ENCODE data around the gene LAPTM4A. TPM values are rescaled to one million over a fixed set of nuclear protein-coding genes. Genes with fewer than 3 reads are reported as not detected.

The LAPTM4A gene
- total RNA-seq, 1 experiment from 2014 or later, result 123 TPM

GRCh38 chr2:20052861-20053281 is 1.4 kb upstream of the LAPTM4A start:
- Histone ChIP-seq H3K27ac (ENCODE audit: low read length) (peak overlapping the region; percentile 99), H3K4me1 (ENCODE audit: control insufficient read depth, insufficient read depth, low read length) (peaks cover 23% of the 10 kb centered on the region), H3K36me3 (ENCODE audit: control insufficient read depth, insufficient read depth, low read length) (peaks cover 4% of the 10 kb centered on the region; the same call in 1 of the 2 replicates), H3K9me3 (ENCODE audit: control insufficient read depth, insufficient read depth, low read depth, low read length) (no peaks in the 10 kb centered on the region), H3K27me3 (ENCODE audit: control insufficient read depth, insufficient read depth, low read length) (peaks cover 3% of the 10 kb centered on the region; the same call in 1 of the 2 replicates), H3K4me3 (ENCODE audit: low read depth in 2 of 2, low read length in 2 of 2) (peak overlapping the region; percentile 98)
- TF ChIP-seq REST (IDR thresholded peaks at IDR 0.05; ENCODE audit: insufficient read depth in 1 of 2, low read depth in 2 of 2, low read length in 1 of 2) (no peak), POLR2AphosphoS5 (IDR thresholded peaks at IDR 0.05; ENCODE audit: low read depth, low read length) (no peak), TCF7L2 (IDR thresholded peaks at IDR 0.05; ENCODE audit: low read depth, low read length) (no peak), SIN3A (IDR thresholded peaks at IDR 0.05; ENCODE audit: borderline replicate concordance, insufficient read depth, low read depth, low read length) (no peak)
- TF ChIP-seq, protein P1, sequence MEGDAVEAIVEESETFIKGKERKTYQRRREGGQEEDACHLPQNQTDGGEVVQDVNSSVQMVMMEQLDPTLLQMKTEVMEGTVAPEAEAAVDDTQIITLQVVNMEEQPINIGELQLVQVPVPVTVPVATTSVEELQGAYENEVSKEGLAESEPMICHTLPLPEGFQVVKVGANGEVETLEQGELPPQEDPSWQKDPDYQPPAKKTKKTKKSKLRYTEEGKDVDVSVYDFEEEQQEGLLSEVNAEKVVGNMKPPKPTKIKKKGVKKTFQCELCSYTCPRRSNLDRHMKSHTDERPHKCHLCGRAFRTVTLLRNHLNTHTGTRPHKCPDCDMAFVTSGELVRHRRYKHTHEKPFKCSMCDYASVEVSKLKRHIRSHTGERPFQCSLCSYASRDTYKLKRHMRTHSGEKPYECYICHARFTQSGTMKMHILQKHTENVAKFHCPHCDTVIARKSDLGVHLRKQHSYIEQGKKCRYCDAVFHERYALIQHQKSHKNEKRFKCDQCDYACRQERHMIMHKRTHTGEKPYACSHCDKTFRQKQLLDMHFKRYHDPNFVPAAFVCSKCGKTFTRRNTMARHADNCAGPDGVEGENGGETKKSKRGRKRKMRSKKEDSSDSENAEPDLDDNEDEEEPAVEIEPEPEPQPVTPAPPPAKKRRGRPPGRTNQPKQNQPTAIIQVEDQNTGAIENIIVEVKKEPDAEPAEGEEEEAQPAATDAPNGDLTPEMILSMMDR (IDR thresholded peaks at IDR 0.05), result no peak
- in situ Hi-C loops (cut with HindIII; ENCODE audit: low pct_unique_long_range_greater_than_20kb, low sequenced_read_pairs), result no loop called here
- DNase-seq (ENCODE audit: low read depth, low spot score) (peak; percentile 48), ATAC-seq (no peak)
- ChIA-PET POLR2A (no interaction called here), CTCF (no interaction called here)
- no TSS peak for BruUV-seq (replicated peaks)
- intact Hi-C loops (cut with micrococcal nuclease; ENCODE audit: unreplicated experiment), result no loop called here

DNA sequence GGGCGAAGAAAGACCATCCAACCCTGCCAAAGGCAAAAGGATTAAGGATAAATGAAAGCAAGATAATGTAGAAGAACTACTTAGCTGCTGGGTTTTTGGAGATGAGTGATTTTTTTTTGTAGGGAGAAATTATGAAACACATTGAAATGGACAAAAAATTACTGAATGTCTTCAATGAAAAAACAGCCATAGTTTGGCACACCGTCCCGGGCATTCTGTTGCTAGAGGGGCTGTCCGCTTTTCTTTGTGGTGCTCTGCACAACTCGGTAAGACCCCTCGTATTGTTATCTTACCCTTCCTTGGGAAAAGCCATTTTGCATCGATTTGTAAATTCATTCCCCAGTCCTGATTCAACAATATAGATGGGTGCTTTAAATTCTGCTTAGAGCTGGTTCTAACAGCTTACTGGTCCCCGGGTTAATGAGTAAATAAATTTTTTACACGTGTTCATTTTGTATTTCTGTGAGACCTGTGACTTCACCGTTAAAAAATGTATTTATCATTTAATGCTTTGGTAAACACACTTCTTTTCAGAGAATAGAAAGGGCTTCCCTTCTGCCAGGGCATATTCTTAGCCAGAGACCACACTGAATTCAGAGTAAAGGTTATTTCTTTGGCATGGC is 912 bp upstream of the LAPTM4A start:
- BruUV-seq (replicated peaks), result TSS peak; percentile 98
- intact Hi-C loops (cut with micrococcal nuclease; ENCODE audit: unreplicated experiment) (no loop called here), in situ Hi-C loops (cut with HindIII; ENCODE audit: low pct_unique_long_range_greater_than_20kb, low sequenced_read_pairs) (no loop called here)
- Histone ChIP-seq H3K36me3 (ENCODE audit: control insufficient read depth, insufficient read depth, low read length) (peaks cover 4% of the 10 kb centered on the region; the same call in 1 of the 2 replicates), H3K4me3 (ENCODE audit: low read depth in 2 of 2, low read length in 2 of 2) (peak overlapping the region; percentile 98), H3K27me3 (ENCODE audit: control insufficient read depth, insufficient read depth, low read length) (peaks cover 3% of the 10 kb centered on the region; the same call in 1 of the 2 replicates), H3K27ac (ENCODE audit: low read length) (peak overlapping the region; percentile 99), H3K9me3 (ENCODE audit: control insufficient read depth, insufficient read depth, low read depth, low read length) (no peaks in the 10 kb centered on the region), H3K4me1 (ENCODE audit: control insufficient read depth, insufficient read depth, low read length) (peaks cover 23% of the 10 kb centered on the region)
- no peak for ATAC-seq
- ChIA-PET CTCF (interaction anchor here (0.7 kb wide), 1 partner anchor 17 kb away, joined by 6 read pairs; no protein-coding TSS in a partner anchor), POLR2A (no interaction called here)
- peak; percentile 46 for DNase-seq (ENCODE audit: low read depth, low spot score)
- TF ChIP-seq TCF7L2 (IDR thresholded peaks at IDR 0.05; ENCODE audit: low read depth, low read length) (no peak), SIN3A (IDR thresholded peaks at IDR 0.05; ENCODE audit: borderline replicate concordance, insufficient read depth, low read depth, low read length) (no peak), REST (IDR thresholded peaks at IDR 0.05; ENCODE audit: insufficient read depth in 1 of 2, low read depth in 2 of 2, low read length in 1 of 2) (no peak), POLR2AphosphoS5 (IDR thresholded peaks at IDR 0.05; ENCODE audit: low read depth, low read length) (no peak)
- TF ChIP-seq, protein P1 (IDR thresholded peaks at IDR 0.05), result no peak
